Activated CD8-positive, alpha-beta memory T cell treated with anti-CD3 and anti-CD28 coated beads, Interleukin-2, amount 50 U/mL, for 24 hours (primary cell): ENCODE data around the gene FOXK2.

ENCODE experiments used
- DNase-seq: peaks from one replicate; pipeline ENCODE4 v3.0.0-alpha.2; 2020; ENCODE audit errors: extremely low read depth

The FOXK2 gene

GRCh38 chr17:82642022-82642421, 122.5 kb downstream of the FOXK2 start:
- no peak for DNase-seq

- DNase-seq: no peak
These were observed 124.6 kb downstream of the FOXK2 start for GRCh38 chr17:82644148-82644547.

DNA sequence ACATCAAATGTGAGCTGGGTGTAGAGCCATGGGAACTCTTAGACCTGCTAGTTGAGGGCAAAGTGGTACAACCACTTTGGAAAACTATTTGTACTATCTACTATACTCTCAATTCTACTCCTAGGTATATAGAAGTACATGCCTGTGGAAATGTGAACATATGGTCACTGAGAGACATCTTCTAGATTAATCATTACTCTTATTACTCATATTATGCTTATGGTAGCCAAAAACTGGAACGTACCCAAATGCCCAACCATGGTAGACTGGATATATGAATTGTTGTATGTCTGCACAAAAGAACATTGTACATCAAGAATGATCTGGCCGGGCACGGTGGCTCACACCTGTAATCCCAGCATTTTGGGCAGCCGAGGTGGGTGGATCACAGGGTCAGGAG, 126.0 kb downstream of the FOXK2 start:
- no peak for DNase-seq

DNA sequence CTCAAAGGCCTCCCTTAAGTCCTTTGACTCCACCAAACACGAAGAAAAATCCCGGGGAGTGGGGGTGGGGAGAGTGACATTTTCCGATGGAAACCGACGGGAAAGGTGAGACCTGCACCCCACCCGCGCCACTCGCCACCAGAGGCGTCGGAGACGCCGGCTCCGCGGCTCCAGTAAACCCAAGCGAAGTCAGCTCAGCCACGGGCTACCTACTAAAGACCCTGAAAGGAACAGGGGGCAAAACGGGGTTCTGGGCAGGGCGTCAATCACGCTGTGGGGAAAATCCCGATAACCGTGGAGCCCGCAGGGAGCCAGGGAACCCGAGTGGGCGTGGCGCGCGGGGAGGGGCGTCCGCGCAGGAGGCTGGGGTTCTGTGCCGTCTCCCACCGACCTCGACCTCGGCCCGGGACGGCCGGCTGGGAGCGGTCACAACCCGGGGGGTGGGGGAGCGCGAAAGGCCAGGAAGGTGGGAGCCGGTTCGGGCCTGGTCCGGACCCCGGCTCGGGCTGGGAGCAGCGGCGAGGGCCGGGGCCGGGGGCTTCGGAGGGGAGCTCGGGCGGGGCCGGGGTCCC, 128.1 kb downstream of the FOXK2 start:
- peak; percentile 36 for DNase-seq

DNA sequence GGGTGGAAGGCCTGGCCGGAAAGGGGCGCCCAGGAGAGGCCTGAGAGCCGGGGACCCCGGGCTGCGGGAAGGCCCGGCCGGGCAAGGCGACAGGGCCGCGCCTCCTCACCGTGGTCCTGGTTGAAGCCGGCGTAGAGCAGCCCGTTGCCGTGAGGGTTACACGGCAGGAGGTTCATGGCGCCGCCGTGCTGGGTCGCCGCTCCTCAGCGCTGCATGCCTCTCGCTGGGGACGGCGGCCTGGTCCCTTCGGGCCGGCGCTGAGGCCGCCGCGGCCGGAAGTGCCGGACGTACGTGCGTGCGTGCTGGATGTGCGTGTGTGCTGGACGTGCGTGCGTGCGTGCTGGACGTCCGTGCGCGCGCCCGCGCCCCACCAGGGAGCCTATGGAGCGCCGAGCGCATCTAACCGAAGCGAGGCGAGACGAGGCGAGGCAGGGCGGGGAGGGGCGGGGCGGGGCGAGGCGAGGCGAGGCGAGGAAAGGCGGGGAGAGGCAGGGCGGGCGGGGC, 128.7 kb downstream of the FOXK2 start, which contains the start of gene WDR45B:
Gene WDR45B (minus strand): TSS at position 280 of the 504 bp plus-strand sequence. CDS start 104 bp downstream, at position 176.
- peak; percentile 68 for DNase-seq

DNA sequence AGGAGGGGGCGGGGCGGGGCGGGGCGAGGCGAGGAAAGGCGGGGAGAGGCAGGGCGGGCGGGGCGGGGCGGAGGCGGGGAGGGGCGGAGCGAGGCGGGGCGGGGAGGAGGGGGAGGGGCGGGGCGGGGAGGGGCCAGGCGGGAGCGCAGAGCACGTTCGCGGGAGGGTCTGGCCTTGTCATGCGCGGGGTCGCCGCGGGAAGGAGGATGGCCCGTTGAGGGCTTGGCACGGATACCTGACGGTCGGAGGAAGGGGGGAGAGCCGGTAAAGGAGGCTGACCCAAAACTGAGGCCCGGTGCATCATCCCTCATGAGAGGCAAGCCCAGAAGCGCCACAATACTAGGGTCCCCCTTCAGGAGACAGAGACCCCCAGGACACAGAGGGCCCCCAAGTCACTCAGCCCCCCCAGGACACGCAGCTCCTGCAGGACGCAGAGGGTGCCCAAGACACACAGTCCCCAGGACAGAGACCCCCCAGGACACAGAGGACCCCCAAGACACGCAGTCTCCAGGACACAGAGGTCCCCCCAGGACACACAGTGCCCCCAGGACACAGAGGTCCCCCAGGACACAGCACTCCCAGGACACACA, 129.3 kb downstream of the FOXK2 start:
- no peak for DNase-seq

- DNase-seq: no peak
These were observed 130.1 kb downstream of the FOXK2 start for GRCh38 chr17:82649501-82650261.

GRCh38 chr17:82650723-82651122, 131.2 kb downstream of the FOXK2 start:
- no peak for DNase-seq

- DNase-seq: no peak
These were observed 134.4 kb downstream of the FOXK2 start for GRCh38 chr17:82653651-82654528.
